ENCODE results near the gene CDT1.

DNA sequence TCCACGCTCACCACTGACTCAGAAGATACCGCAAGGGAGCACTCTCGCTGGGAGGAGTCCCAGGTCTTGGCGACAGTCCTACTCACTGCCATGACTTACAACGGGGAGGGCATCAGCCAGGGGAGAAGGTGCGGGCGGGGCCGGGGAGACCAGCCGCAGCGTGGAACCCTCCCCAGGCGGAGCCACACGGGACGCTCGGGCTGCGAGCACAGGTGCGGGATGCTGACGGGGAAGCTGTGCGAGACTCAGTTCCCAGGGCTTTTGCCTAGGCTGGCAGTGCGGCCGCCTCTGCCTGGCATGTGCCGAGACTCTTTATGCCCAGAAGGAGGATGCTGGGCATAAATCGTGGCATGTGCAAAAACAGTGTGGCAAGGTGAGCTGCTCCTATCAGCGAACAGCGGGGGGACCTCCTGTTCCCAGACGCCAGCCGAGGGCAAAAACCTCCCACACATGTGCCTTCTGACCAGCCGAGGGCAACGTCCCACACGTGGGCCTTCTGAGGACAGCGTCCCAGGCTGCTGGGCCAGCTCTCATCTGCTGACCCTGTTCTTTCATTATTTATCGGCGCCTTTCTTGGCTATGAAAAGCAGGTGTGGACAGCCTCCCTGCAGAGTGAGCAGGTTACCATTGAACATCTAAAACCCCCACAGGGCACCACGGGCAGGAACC is 47.1 kb downstream of the CDT1 start:
- no peak for TF ChIP-seq TAF1 (IDR thresholded peaks at IDR 0.05; ENCODE audit: borderline replicate concordance, low read depth, low read length)
- no peak for TF ChIP-seq POLR2A (IDR thresholded peaks at IDR 0.05; ENCODE audit: low read depth, low read length)
- TF ChIP-seq POLR2AphosphoS5 (IDR thresholded peaks at IDR 0.05; ENCODE audit: low read depth, low read length) = no peak
